ENCODE measurements around the gene ARHGEF2.

GRCh38 chr1:155977690-155978324, 540 bp downstream of the ARHGEF2 start:
- TF ChIP-seq CTCF (IDR thresholded peaks at IDR 0.05; ENCODE audit: insufficient read depth, low read length) (no peak), POLR2AphosphoS5 (IDR thresholded peaks at IDR 0.05; ENCODE audit: low read depth) (0 out of 2 replicates have a peak, but pooled peaks have one; percentile 10)
